Spleen (tissue), 11 donors: ENCODE results near the gene SLC38A10. TPM values are rescaled to one million over a fixed set of nuclear protein-coding genes. Genes with fewer than 3 reads are reported as not detected.
A peak's percentile ranks its signal among the peaks of the same experiment; 100 is the strongest.

ENCODE experiments used
- DNase-seq: peaks from one replicate; pipeline ENCODE4 v3.0.0-alpha.2; 2020
- H3K27ac ChIP-seq, 8 donors: fragments of 200-600 bp; sonication (generic) in 7 of 8; 1 replicate in 4 of 8; 2 replicates in 4 of 8; pipeline versions ENCODE4 v1.5.0 to v1.8.0; 2016 to 2021; ENCODE audit warnings: inconsistent platforms in 4 of 8, mild to moderate bottlenecking in 4 of 8, moderate library complexity in 1 of 8
- H3K27me3 ChIP-seq, 7 donors: fragments of 200-600 bp; sonication (generic) in 6 of 7; replicated peaks in 1 of 7; 1 replicate in 4 of 7; 2 replicates in 3 of 7; pipeline versions ENCODE4 v1.5.0 to v1.8.0; 2016 to 2021; ENCODE audit warnings: inconsistent platforms in 3 of 7, mild to moderate bottlenecking in 1 of 7
- H3K36me3 ChIP-seq, 6 donors: fragments of 200-600 bp; sonication (generic) in 5 of 6; 1 replicate in 4 of 6; 2 replicates in 2 of 6; pipeline versions ENCODE4 v1.5.0 to v1.8.0; 2016 to 2021; ENCODE audit warnings: inconsistent platforms in 2 of 6
- H3K4me1 ChIP-seq, 6 donors: fragments of 200-600 bp; sonication (generic) in 5 of 6; 1 replicate in 3 of 6; 2 replicates in 3 of 6; pipeline versions ENCODE4 v1.5.0 to v1.8.0; 2016 to 2021; ENCODE audit warnings: inconsistent platforms in 3 of 6
- H3K4me3 ChIP-seq, 8 donors: fragments of 200-600 bp; sonication (generic) in 7 of 8; 1 replicate in 4 of 8; 2 replicates in 4 of 8; pipeline versions ENCODE4 v1.5.0 to v1.8.0; 2016 to 2021; ENCODE audit warnings: inconsistent platforms in 4 of 8, mild to moderate bottlenecking in 4 of 8, moderate library complexity in 2 of 8
- H3K9me3 ChIP-seq, 8 donors: fragments of 200-600 bp; sonication (generic) in 7 of 8; 1 replicate in 4 of 8; 2 replicates in 4 of 8; pipeline versions ENCODE4 v1.5.0 to v1.8.0; 2016 to 2021; ENCODE audit warnings: inconsistent platforms in 4 of 8
- POLR2A ChIP-seq, 3 donors: fragments of 450-650 bp; IDR thresholded peaks; one replicate each; pipeline ENCODE4 v1.5.1; 2017; ENCODE audit warnings: antibody characterized with exemption in 3 of 3, mild to moderate bottlenecking in 1 of 3
- POLR2AphosphoS5 ChIP-seq, 3 donors: sonication (generic); formaldehyde crosslinking; IDR thresholded peaks; one replicate each; pipeline ENCODE4 v1.5.1; 2017; ENCODE audit warnings: antibody characterized with exemption in 3 of 3
- WGBS, 5 donors: extraction: QIAGEN DNeasy Blood & Tissue Kit in 3 of 5; methylation state at CpG; one replicate each; pipeline versions ENCODE4 v1.1.5 to v1.1.7; 2013 to 2018; 5-methylcytosine and 5-hydroxymethylcytosine counted together
- intact Hi-C: fragments of 100-400 bp; cut with DNase I; formaldehyde crosslinking; loops from one replicate; pipeline ENCODE4 v1.15.0; 2023; ENCODE audit warnings: low total_unique reads
- polyA plus RNA-seq, 3 donors: library from polyadenylated mRNA; stranded (reverse); fragments of 200-250 nt; gene quantifications; one replicate each; pipeline ENCODE4 v1.2.1, GENCODE V29; 2013
- total RNA-seq, 7 donors: library from RNA; depleted of rRNA in 3 of 7; stranded (reverse); fragments of >200 nt in 3 of 7; fragmentation: NEBNext Ultra II Directional in 4 of 7; extraction: Animal tissue kit (Norgen Biotek cat#: 25700) in 4 of 7; gene quantifications; one replicate each; pipeline versions ENCODE4 v1.1.0 to v1.2.1, GENCODE V29; 2016 to 2021
- TF ChIP-seq, protein P1 (sequence below), 11 experiments: fragments of 200-600 bp in 7 of 11; fragments of 450-650 bp in 4 of 11; sonication (generic) in 4 of 11; IDR thresholded peaks in 8 of 11; conservative IDR thresholded peaks in 3 of 11; 1 replicate in 7 of 11; 2 replicates in 4 of 11; pipeline versions ENCODE4 v1.4.0 to v1.8.0; 2016 to 2021; ENCODE audit warnings: antibody characterized with exemption in 11 of 11, inconsistent platforms in 4 of 11, mild to moderate bottlenecking in 1 of 11
- donor health status: healthy with polysubstance abuse.
- donor health status: DM: no; HTN: no; CAD: no; lungs with moderate emphysema.
- donor health status: DM: no; HTN: no; CAD: no.
- donor health status: Bipolar disorder and iron deficiency.
- donor health status: healthy.
- donor health status: DM: no; HTN: no; CAD: no.
- donor health status: DM: yes; HTN: yes; CAD: no.

The SLC38A10 gene
- total and polyA plus RNA-seq, 10 donors: 54.9 to 112 (median 86.6) TPM

DNA sequence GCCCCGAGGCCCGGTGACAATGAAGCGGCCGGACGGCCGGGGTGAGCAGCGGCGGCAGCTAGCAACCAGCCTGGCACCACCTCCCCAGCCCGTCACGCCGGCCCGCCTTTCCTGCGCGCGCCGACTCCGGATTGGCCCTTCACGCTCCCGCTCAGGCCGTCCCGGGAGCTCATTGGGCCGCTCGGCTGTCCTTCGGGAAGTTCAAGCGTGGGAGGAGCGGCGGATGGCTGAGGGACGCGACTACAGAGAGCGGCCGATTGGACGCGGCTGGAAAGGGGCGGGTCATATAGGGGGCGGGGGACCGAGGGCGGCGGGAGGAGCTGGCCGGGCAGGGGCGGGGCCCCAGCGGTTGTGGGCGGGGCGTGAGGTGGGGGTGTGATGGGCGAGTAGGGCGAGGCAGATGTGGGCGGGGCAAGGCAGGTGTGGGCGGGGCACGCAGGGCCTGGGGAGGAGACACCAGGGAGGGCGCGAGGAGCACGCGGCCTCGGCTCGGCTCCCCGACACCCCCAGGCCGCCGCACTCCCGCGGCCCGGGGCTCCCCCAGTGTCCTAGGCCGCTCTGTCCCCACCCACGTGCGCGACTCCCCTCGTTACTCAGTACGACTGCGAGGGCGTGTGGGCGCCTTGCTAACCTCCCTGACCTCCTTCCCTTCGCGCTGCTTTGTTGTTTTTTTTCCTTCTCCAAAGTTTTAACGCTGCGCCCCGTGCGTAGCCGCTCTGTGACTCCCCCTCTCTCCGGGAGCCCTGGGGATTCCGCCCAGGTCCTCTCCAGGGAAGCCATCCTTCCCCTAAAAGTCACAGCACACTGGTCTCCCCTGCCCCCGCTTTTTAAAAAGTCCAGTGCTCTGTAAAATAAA is 72.0 kb downstream of the SLC38A10 start, which contains the start of gene CEP131:
TSS of gene CEP131 (minus strand) at position 60 of the 856 bp plus-strand sequence. CDS start 2,909 bp downstream, outside the sequence.
- DNase-seq: peak; percentile 100
- peaks cover 8 to 42% (median 31%) of the 10 kb centered on the region in 6 donors for H3K4me1 ChIP-seq
- H3K4me3 ChIP-seq: peak within 1 kb of the TSS; percentile 63 to 86 (median 82)
- H3K27ac ChIP-seq: peak within 1 kb of the TSS in 7 of 8 donors; percentile 53 to 81 (median 69)
- TF ChIP-seq POLR2AphosphoS5 (IDR thresholded peaks at IDR 0.05): peak; percentile 57 to 85 (median 82)
- TF ChIP-seq POLR2A (IDR thresholded peaks at IDR 0.05): peak in 1 of 3 donors; percentile 31
- TF ChIP-seq, protein P1, sequence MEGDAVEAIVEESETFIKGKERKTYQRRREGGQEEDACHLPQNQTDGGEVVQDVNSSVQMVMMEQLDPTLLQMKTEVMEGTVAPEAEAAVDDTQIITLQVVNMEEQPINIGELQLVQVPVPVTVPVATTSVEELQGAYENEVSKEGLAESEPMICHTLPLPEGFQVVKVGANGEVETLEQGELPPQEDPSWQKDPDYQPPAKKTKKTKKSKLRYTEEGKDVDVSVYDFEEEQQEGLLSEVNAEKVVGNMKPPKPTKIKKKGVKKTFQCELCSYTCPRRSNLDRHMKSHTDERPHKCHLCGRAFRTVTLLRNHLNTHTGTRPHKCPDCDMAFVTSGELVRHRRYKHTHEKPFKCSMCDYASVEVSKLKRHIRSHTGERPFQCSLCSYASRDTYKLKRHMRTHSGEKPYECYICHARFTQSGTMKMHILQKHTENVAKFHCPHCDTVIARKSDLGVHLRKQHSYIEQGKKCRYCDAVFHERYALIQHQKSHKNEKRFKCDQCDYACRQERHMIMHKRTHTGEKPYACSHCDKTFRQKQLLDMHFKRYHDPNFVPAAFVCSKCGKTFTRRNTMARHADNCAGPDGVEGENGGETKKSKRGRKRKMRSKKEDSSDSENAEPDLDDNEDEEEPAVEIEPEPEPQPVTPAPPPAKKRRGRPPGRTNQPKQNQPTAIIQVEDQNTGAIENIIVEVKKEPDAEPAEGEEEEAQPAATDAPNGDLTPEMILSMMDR (IDR thresholded peaks at IDR 0.05 in 8 of 11, conservative IDR thresholded peaks at IDR 0.05 in 3 of 11): peak in 1 of 11 experiments; percentile 27
- WGBS, 5 donors: 1 to 2% (median 1%) methylated on average over 53 to 79 of the region's 79 CpGs
- H3K27me3 ChIP-seq: no peaks in the 10 kb centered on the region
- intact Hi-C loops: no loop called here
- H3K9me3 ChIP-seq: no peaks in the 10 kb centered on the region
- H3K36me3 ChIP-seq: peaks cover 0 to 21% (median 3%) of the 10 kb centered on the region in 6 donors

- 0 to 10% (median 1%) methylated on average over 2 to 30 of the region's 30 CpGs for WGBS, 5 donors
- Histone ChIP-seq H3K27me3 (no peaks in the 10 kb centered on the region), H3K36me3 (peaks cover 0 to 26% (median 3%) of the 10 kb centered on the region in 6 donors), H3K9me3 (no peaks in the 10 kb centered on the region), H3K4me3 (peak overlapping the region; percentile 63 to 86 (median 82)), H3K4me1 (peaks cover 8 to 36% (median 26%) of the 10 kb centered on the region in 6 donors), H3K27ac (peak overlapping the region in 5 of 8 donors; percentile 50 to 81 (median 76))
- intact Hi-C loops: no loop called here
- DNase-seq: no peak
- no peak for TF ChIP-seq POLR2AphosphoS5 (IDR thresholded peaks at IDR 0.05)
- TF ChIP-seq, protein P1 (IDR thresholded peaks at IDR 0.05 in 8 of 11, conservative IDR thresholded peaks at IDR 0.05 in 3 of 11): no peak
- no peak for TF ChIP-seq POLR2A (IDR thresholded peaks at IDR 0.05)
These were observed 72.5 kb downstream of the SLC38A10 start for GRCh38 chr17:81222620-81222905.

DNA sequence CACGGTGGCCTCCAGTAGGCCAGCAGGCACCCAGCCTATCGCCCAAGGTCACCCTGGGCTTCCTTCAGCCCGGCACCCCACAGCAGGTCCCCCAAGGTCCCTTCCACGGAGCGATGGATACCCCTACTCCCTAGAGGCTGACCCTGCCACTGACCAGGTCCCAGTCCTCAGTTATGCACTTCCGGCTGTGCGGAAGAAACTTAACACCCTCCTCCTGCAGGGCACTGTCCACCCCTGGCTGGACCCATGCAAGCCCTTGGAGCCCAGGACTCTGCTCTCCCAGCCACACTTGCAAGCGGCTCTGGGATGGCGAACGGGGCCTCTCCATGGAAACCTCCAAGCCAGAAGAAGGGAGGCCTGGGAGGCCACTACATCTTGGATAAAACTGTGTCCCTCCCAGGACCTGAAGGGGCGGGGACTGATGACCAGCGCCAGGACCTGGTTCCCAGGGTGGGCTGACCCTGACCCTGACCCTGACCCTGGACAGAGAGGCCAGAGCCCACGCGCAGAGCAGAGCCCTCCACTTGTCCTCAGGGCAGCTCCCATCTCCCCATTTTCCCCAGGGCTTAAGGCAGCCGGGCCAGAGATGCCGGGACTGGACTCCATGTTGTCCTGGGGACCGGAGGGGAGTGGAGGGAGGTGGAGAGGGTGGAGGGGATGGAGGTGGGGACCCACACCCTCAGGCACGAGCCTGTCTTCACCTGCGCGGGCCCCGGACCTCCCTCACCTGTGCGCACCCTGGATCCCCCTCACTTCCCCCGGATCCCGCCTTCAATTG is 73.1 kb downstream of the SLC38A10 start:
- DNase-seq: no peak
- TF ChIP-seq POLR2A (IDR thresholded peaks at IDR 0.05): no peak
- TF ChIP-seq POLR2AphosphoS5 (IDR thresholded peaks at IDR 0.05): no peak
- TF ChIP-seq, protein P1 (IDR thresholded peaks at IDR 0.05 in 8 of 11, conservative IDR thresholded peaks at IDR 0.05 in 3 of 11): no peak
- 26 to 38% (median 33%) methylated on average over 14 to 24 of the region's 24 CpGs for WGBS, 5 donors
- Histone ChIP-seq H3K36me3 (peaks cover 0 to 31% (median 3%) of the 10 kb centered on the region in 6 donors), H3K9me3 (no peaks in the 10 kb centered on the region), H3K4me1 (peaks cover 8 to 31% (median 24%) of the 10 kb centered on the region in 6 donors), H3K27me3 (no peaks in the 10 kb centered on the region), H3K4me3 (peak overlapping the region; percentile 63 to 86 (median 82)), H3K27ac (peak overlapping the region in 4 of 8 donors; percentile 57 to 81 (median 76))
- intact Hi-C loops: no loop called here
